ENCODE measurements around the gene PPIG.
"Not testable (repeated sequence)": the region's sequence is repeated elsewhere in the genome, so short reads cannot be mapped to it uniquely, and the experiment has no call there.

PPIG gene

GRCh38 chr2:169573974-169574299, 10.2 kb upstream of the PPIG start:
- TF ChIP-seq, protein P1, sequence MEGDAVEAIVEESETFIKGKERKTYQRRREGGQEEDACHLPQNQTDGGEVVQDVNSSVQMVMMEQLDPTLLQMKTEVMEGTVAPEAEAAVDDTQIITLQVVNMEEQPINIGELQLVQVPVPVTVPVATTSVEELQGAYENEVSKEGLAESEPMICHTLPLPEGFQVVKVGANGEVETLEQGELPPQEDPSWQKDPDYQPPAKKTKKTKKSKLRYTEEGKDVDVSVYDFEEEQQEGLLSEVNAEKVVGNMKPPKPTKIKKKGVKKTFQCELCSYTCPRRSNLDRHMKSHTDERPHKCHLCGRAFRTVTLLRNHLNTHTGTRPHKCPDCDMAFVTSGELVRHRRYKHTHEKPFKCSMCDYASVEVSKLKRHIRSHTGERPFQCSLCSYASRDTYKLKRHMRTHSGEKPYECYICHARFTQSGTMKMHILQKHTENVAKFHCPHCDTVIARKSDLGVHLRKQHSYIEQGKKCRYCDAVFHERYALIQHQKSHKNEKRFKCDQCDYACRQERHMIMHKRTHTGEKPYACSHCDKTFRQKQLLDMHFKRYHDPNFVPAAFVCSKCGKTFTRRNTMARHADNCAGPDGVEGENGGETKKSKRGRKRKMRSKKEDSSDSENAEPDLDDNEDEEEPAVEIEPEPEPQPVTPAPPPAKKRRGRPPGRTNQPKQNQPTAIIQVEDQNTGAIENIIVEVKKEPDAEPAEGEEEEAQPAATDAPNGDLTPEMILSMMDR (IDR thresholded peaks at IDR 0.05; ENCODE audit: low read depth, low read length, missing control alignments), result no peak
- peak overlapping the region; percentile 80 for H3K4me3 ChIP-seq (replicated peaks; ENCODE audit: low read depth, low read length)
- DNase-seq (ENCODE audit: extremely low read depth, low read depth), result no peak

DNA sequence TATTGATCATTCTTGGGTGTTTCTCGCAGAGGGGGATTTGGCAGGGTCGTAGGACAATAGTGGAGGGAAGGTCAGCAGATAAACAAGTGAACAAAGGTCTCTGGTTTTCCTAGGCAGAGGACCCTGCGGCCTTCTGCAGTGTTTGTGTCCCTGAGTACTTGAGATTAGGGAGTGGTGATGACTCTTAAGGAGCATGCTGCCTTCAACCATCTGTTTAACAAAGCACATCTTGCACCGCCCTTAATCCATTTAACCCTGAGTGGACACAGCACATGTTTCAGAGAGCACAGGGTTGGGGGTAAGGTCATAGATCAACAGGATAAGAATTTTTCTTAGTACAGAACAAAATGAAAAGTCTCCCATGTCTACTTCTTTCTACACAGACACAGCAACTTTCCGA, 9.6 kb upstream of the PPIG start:
- DNase-seq (ENCODE audit: extremely low read depth, low read depth); H3K4me3 ChIP-seq (replicated peaks; ENCODE audit: low read depth, low read length): not testable (repeated sequence)

DNA sequence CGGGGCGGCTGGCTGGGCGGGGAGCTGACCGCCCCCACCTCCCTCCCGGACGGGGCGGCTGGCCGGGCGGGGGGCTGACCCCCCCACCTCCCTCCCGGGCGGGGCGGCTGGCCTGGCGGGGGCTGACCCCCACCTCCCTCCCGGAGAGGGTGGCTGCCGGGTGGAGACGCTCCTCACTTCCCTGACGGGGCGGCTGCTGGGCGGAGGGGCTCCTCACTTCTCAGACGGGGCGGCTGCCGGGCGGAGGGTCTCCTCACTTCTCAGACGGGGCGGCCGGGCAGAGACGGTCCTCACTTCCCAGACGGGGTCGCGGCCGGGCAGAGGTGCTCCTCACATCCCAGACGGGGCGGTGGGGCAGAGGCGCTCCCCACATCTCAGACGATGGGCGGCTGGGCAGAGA, 8.9 kb upstream of the PPIG start:
- DNase-seq (ENCODE audit: extremely low read depth, low read depth), result not testable (repeated sequence)

GRCh38 chr2:169579044-169579443, 5.1 kb upstream of the PPIG start:
- no peak for DNase-seq (ENCODE audit: extremely low read depth, low read depth)
- TF ChIP-seq, protein P1 (IDR thresholded peaks at IDR 0.05; ENCODE audit: low read depth, low read length, missing control alignments), result no peak
- H3K4me3 ChIP-seq (replicated peaks; ENCODE audit: low read depth, low read length), result no peak overlapping the region

More for the DNA sequence above, 8.9 kb upstream of the PPIG start:
- not testable (repeated sequence) for H3K4me3 ChIP-seq (replicated peaks; ENCODE audit: low read depth, low read length)

DNA sequence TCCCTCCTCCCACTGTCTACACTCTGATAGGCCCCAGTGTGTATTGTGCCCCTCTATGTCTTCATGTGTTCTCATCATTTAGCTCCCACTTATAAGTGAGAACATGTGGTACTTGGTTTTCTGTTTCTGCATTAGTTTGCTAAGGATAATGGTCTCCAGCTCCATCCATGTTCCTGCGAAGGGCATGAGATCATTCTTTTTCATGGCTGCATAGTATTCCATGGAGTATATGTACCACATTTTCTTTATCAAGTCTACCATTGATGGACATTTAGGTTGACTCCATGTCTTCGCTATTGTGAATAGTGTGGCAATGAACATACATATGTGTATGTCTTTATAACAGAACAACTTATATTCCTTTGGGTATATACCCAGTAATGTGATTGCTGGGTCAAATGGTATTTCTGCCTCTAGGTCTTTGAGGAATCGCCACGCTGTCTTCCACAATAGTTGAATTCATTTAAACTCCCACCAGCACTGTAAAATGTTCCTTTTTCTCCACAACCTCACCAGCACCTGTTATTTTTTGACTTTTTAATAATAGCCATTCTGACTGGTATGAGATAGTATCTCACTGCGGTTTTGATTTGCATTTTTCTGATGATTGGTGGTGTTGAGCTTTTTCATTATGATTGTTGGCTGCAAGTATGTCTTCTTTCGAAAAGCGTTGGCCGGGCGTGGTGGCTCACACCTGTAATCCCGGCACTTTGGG, 1.4 kb upstream of the PPIG start:
- not testable (repeated sequence) for H3K4me3 ChIP-seq (replicated peaks; ENCODE audit: low read depth, low read length); DNase-seq (ENCODE audit: extremely low read depth, low read depth)

DNA sequence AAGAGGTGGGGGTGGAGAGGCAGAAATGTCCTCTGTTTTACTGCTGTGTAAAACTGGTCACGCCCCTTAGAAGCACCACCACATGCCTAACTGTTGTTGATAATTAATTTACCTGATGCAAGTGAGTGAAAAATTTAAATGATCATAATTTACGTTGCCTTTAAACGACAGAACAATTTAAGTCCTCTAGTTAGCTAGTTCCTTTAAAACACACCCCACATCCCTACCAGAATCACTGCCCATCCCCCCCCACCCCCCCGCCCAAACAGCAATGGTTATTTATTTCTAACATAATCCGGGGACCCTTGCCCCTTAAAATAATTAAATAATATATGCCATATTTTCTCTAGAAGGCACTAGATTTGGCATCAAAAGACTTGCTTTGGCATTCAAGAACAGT, 633 bp upstream of the PPIG start:
- no peak for DNase-seq (ENCODE audit: extremely low read depth, low read depth)
- H3K4me3 ChIP-seq (replicated peaks; ENCODE audit: low read depth, low read length), result no peak overlapping the region
- TF ChIP-seq, protein P1 (IDR thresholded peaks at IDR 0.05; ENCODE audit: low read depth, low read length, missing control alignments), result no peak

DNA sequence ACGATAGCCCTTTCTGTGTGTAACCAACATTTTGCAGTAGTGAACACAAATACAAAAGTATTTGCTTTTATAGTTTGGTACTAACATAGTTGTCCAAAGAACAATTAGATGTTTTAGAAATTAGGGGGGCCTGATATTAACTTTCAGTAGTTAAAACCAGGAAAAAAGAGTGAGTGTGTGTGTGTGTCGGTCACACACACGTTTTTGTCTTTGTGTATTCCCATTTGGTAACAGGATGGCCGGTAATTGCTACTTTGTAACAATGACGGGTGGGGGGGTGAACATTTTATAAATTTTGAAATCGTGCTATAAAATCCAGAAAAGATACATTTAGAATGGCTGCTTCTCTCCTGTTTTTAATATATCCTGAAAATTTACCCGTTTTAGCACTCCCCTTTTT, 1.5 kb downstream of the PPIG start:
- H3K4me3 ChIP-seq (replicated peaks; ENCODE audit: low read depth, low read length), result peak overlapping the region; percentile 97
- DNase-seq (ENCODE audit: extremely low read depth, low read depth), result no peak
- TF ChIP-seq, protein P1 (IDR thresholded peaks at IDR 0.05; ENCODE audit: low read depth, low read length, missing control alignments), result no peak

DNA sequence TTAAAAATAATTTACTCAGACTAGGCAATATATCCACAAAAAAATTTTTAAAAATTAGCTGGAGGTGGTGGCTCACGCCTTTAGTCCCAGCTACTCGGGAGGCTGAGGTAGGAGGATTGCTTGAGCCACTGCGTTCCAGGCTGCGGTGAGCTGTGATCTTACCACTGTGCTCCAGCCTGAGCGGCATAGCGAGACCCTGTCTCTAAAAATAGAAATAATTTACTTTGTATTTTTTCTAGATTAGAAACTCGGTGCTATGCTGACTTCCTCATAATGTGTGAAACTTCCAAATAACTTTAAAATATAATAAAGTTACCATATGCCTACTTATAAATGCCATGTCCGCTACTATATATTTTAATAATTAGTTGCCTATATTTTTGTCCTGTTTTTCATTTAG, 6.7 kb downstream of the PPIG start:
- DNase-seq (ENCODE audit: extremely low read depth, low read depth), result no peak
- H3K4me3 ChIP-seq (replicated peaks; ENCODE audit: low read depth, low read length), result no peak overlapping the region
- TF ChIP-seq, protein P1 (IDR thresholded peaks at IDR 0.05; ENCODE audit: low read depth, low read length, missing control alignments), result no peak

DNA sequence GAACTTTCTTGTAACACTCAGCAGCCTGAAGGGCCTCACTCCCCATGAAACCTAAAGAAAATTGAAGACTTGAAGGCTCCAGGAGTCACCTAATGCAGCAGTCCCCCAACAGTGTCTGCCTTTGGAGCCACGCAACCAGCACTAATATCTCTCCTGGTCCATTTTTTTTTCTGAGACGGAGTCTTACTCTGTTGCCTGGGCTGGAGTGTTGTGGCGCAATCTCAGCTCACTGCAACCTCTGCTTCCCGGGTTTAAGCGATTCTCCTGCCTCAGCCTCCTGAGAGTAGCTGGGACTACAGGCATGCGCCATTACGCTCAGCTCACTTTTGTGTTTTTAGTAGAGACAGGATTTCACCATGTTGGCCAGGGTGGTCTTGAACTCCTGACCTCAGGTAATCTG, 12.4 kb downstream of the PPIG start:
- H3K4me3 ChIP-seq (replicated peaks; ENCODE audit: low read depth, low read length); DNase-seq (ENCODE audit: extremely low read depth, low read depth): not testable (repeated sequence)

Measured in HFF-Myc (cell line).